ENCODE results near the gene RGS3.

The RGS3 gene

GRCh38 chr9:113503131-113503541 is 39.6 kb downstream of the RGS3 start:
- 90% methylated on average over 8 of the region's 8 CpGs for WGBS
- Histone ChIP-seq H3K4me3 (ENCODE audit: low read length) (no peak overlapping the region), H3K27ac (ENCODE audit: low read depth, low read length) (no peak overlapping the region), H3K36me3 (ENCODE audit: insufficient read depth, low read length) (no peaks in the 10 kb centered on the region), H3K9me3 (ENCODE audit: insufficient read depth, low read depth, low read length) (no peaks in the 10 kb centered on the region), H3K4me1 (ENCODE audit: insufficient read depth, low read length) (peaks cover 37% of the 10 kb centered on the region), H3K9ac (ENCODE audit: low read depth, low read length) (no peak overlapping the region), H3K27me3 (ENCODE audit: insufficient read depth, low read length) (no peaks in the 10 kb centered on the region)

GRCh38 chr9:113503613-113504211 is 40.2 kb downstream of the RGS3 start:
- H3K4me3 ChIP-seq (ENCODE audit: low read length): no peak overlapping the region
- WGBS: 88% methylated on average over 10 of the region's 10 CpGs
- H3K27me3 ChIP-seq (ENCODE audit: insufficient read depth, low read length): no peaks in the 10 kb centered on the region

DNA sequence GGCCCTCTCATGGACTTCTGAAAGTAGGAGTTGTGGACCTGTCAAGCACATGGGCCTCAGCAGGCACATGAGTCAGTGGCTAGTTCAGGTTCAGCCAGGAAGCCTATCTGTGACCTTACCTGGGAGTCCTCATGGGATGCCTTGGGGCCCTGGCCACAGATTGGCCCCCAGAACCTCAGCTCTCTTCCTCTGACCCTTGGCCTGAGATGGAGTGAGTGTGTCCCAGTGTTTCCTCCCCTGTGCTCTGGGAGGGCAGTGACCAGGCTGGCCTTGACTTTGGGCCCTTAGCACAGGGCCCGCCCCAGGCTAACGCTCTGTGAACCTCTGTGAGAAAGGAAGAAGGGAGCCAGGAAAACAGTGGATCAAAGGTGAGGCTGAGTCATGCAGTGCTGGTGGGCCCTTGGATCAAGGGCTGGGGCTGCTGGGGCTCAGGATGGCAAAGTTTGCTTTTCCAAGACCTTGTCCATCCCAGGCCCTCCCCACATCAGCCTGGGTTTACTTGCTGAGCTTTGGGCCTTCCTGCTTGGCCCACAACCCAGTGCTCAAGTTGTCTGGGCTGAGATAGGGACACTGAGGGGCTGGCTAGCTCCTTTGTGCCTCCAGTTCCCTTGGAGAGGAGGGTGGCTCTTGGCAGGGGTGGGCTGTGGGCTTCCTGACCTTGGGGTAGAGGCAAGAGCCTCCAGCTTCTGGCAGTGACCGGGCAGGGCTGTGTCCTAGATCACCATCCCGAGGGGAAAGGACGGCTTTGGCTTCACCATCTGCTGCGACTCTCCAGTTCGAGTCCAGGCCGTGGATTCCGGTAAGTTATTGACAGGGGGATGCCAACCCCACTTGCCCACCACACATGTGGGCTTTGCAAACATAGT is 41.4 kb downstream of the RGS3 start:
- H3K27ac ChIP-seq (ENCODE audit: low read depth, low read length): no peak overlapping the region
- H3K36me3 ChIP-seq (ENCODE audit: insufficient read depth, low read length): no peaks in the 10 kb centered on the region
- no peaks in the 10 kb centered on the region for H3K27me3 ChIP-seq (ENCODE audit: insufficient read depth, low read length)
- H3K4me1 ChIP-seq (ENCODE audit: insufficient read depth, low read length): peaks cover 37% of the 10 kb centered on the region
- 96% methylated on average over 9 of the region's 9 CpGs for WGBS
- no peak overlapping the region for H3K4me3 ChIP-seq (ENCODE audit: low read length)
- no peak overlapping the region for H3K9ac ChIP-seq (ENCODE audit: low read depth, low read length)
- H3K9me3 ChIP-seq (ENCODE audit: insufficient read depth, low read depth, low read length): no peaks in the 10 kb centered on the region

More at GRCh38 chr9:113503613-113504211, 40.2 kb downstream of the RGS3 start:
- H3K27ac ChIP-seq (ENCODE audit: low read depth, low read length): no peak overlapping the region
- no peaks in the 10 kb centered on the region for H3K36me3 ChIP-seq (ENCODE audit: insufficient read depth, low read length)
- H3K4me1 ChIP-seq (ENCODE audit: insufficient read depth, low read length): peaks cover 37% of the 10 kb centered on the region
- no peaks in the 10 kb centered on the region for H3K9me3 ChIP-seq (ENCODE audit: insufficient read depth, low read depth, low read length)
- no peak overlapping the region for H3K9ac ChIP-seq (ENCODE audit: low read depth, low read length)

DNA sequence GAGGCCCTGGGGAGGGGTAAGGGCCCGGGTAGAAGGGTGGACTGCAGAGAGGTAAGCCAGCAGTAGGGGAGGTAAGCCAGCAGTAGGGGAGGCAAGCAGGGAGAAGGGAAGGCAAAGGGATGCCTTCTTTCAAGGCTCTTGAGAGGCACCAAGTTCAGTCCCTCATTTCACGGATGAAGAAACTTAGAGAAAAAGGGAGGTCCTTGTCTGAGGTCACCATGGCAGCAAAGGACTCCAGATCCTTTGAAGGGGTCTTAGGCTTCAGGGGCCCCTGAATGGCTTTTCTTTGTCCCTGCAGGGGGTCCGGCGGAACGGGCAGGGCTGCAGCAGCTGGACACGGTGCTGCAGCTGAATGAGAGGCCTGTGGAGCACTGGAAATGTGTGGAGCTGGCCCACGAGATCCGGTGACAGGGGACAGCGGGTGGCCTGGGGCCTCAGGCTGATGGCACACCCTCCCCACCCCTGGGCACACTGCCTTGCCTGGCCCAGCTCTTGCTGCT is 42.6 kb downstream of the RGS3 start:
- H3K4me3 ChIP-seq (ENCODE audit: low read length): no peak overlapping the region
- no peaks in the 10 kb centered on the region for H3K9me3 ChIP-seq (ENCODE audit: insufficient read depth, low read depth, low read length)
- H3K4me1 ChIP-seq (ENCODE audit: insufficient read depth, low read length): peaks cover 34% of the 10 kb centered on the region
- H3K36me3 ChIP-seq (ENCODE audit: insufficient read depth, low read length): no peaks in the 10 kb centered on the region
- 35% methylated on average over 9 of the region's 9 CpGs for WGBS
- H3K27ac ChIP-seq (ENCODE audit: low read depth, low read length): peak overlapping the region; percentile 11; the same call in 1 of the 2 replicates
- H3K9ac ChIP-seq (ENCODE audit: low read depth, low read length): no peak overlapping the region
- no peaks in the 10 kb centered on the region for H3K27me3 ChIP-seq (ENCODE audit: insufficient read depth, low read length)

DNA sequence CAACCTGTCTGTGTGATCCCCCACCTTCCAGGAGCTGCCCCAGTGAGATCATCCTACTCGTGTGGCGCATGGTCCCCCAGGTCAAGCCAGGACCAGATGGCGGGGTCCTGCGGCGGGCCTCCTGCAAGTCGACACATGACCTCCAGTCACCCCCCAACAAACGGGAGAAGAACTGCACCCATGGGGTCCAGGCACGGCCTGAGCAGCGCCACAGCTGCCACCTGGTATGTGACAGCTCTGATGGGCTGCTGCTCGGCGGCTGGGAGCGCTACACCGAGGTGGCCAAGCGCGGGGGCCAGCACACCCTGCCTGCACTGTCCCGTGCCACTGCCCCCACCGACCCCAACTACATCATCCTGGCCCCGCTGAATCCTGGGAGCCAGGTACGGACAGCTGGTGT is 43.7 kb downstream of the RGS3 start:
- Histone ChIP-seq H3K36me3 (ENCODE audit: insufficient read depth, low read length) (no peaks in the 10 kb centered on the region), H3K27me3 (ENCODE audit: insufficient read depth, low read length) (no peaks in the 10 kb centered on the region), H3K4me1 (ENCODE audit: insufficient read depth, low read length) (peaks cover 23% of the 10 kb centered on the region), H3K27ac (ENCODE audit: low read depth, low read length) (no peak overlapping the region), H3K4me3 (ENCODE audit: low read length) (no peak overlapping the region), H3K9me3 (ENCODE audit: insufficient read depth, low read depth, low read length) (no peaks in the 10 kb centered on the region), H3K9ac (ENCODE audit: low read depth, low read length) (no peak overlapping the region)
- WGBS: 94% methylated on average over 19 of the region's 19 CpGs

DNA sequence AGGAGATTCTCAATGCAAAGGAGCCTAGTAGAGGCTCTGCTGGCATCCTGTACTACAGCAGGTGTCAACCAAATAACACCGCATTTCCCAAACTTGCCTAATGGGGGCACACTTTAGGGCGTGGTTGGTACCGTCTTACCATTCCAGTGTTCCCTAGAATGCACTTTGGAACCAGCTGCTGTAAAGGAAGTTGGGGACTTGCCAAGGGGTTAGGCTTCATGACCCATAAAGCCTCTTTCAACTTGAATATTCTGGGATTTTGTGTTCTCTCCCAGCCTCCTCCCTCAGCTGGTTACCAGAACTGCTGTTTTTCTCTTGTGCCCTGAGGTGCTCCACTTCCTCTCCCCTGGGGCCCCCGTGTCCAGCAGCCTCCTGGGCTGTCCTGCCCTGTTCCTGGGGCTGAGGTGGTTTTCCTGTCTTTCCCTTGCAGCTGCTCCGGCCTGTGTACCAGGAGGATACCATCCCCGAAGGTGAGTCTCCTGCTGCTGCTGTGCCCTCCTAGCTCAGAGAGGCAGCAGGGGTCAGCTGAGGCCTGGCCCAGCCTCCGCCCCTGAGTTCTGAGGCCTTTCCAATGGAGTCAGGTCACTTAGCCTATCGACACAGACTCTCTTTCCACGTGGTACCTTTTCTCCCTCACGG is 44.7 kb downstream of the RGS3 start:
- H3K9me3 ChIP-seq (ENCODE audit: insufficient read depth, low read depth, low read length): no peaks in the 10 kb centered on the region
- H3K27me3 ChIP-seq (ENCODE audit: insufficient read depth, low read length): no peaks in the 10 kb centered on the region
- H3K9ac ChIP-seq (ENCODE audit: low read depth, low read length): no peak overlapping the region
- H3K4me1 ChIP-seq (ENCODE audit: insufficient read depth, low read length): peaks cover 18% of the 10 kb centered on the region
- no peak overlapping the region for H3K27ac ChIP-seq (ENCODE audit: low read depth, low read length)
- H3K36me3 ChIP-seq (ENCODE audit: insufficient read depth, low read length): no peaks in the 10 kb centered on the region
- 93% methylated on average over 10 of the region's 10 CpGs for WGBS
- H3K4me3 ChIP-seq (ENCODE audit: low read length): no peak overlapping the region

- no peak overlapping the region for H3K9ac ChIP-seq (ENCODE audit: low read depth, low read length)
- no peak overlapping the region for H3K27ac ChIP-seq (ENCODE audit: low read depth, low read length)
- H3K9me3 ChIP-seq (ENCODE audit: insufficient read depth, low read depth, low read length): no peaks in the 10 kb centered on the region
- H3K36me3 ChIP-seq (ENCODE audit: insufficient read depth, low read length): no peaks in the 10 kb centered on the region
- H3K4me3 ChIP-seq (ENCODE audit: low read length): no peak overlapping the region
- no peaks in the 10 kb centered on the region for H3K27me3 ChIP-seq (ENCODE audit: insufficient read depth, low read length)
- H3K4me1 ChIP-seq (ENCODE audit: insufficient read depth, low read length): peaks cover 18% of the 10 kb centered on the region
- 95% methylated on average over 7 of the region's 7 CpGs for WGBS
Observed at GRCh38 chr9:113509463-113509862, 45.9 kb downstream of the RGS3 start.

GRCh38 chr9:113511047-113511521 is 47.6 kb downstream of the RGS3 start:
- Histone ChIP-seq H3K36me3 (ENCODE audit: insufficient read depth, low read length) (no peaks in the 10 kb centered on the region), H3K4me3 (ENCODE audit: low read length) (no peak overlapping the region), H3K4me1 (ENCODE audit: insufficient read depth, low read length) (peaks cover 8% of the 10 kb centered on the region), H3K9me3 (ENCODE audit: insufficient read depth, low read depth, low read length) (no peaks in the 10 kb centered on the region), H3K9ac (ENCODE audit: low read depth, low read length) (no peak overlapping the region), H3K27me3 (ENCODE audit: insufficient read depth, low read length) (no peaks in the 10 kb centered on the region), H3K27ac (ENCODE audit: low read depth, low read length) (no peak overlapping the region)
- 92% methylated on average over 6 of the region's 6 CpGs for WGBS

DNA sequence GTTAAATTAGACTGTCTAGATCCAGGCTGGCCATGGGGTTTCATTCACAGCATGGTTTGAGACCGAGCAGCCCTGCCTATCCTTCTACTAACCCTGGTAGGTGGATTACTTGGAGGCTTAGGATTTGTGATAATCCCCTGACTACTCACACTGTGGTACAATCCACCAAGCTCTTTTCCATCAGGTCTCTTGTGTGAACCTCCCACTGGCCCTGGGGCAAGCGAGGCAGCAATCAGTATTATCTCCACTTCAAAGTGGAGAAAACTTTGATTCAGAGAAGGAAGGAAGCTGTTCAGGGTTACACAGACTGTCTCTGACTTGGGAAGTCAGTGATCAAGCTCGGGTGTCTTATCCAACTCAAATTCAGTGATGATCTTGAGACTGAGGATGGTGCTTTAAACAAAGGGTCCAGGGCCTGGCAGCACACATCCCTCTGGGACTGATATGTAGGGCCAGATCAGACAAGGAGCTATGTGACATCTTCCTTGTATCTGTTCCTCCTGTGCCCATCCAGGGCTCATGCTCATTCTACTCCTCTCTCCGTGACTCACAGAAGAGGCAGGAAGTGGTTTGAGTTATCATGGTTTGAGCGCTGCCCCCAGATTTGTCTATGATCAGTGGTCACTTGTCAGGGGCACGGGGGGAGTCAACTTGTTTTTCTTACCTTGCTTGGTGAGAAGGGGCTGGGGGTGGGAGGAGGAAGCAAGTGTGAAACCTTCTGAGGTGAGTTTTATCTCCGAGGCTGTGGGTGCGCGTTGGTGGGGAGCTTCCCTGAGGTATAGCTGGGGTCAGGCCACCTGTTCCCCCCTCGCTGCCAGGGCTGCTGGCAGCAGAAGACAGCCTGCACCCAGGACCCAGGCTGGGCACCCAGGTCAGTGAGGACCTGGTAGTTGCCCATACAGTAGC is 48.6 kb downstream of the RGS3 start:
- 90% methylated on average over 10 of the region's 10 CpGs for WGBS
- Histone ChIP-seq H3K9ac (ENCODE audit: low read depth, low read length) (no peak overlapping the region), H3K27me3 (ENCODE audit: insufficient read depth, low read length) (no peaks in the 10 kb centered on the region), H3K27ac (ENCODE audit: low read depth, low read length) (no peak overlapping the region), H3K9me3 (ENCODE audit: insufficient read depth, low read depth, low read length) (no peaks in the 10 kb centered on the region), H3K4me1 (ENCODE audit: insufficient read depth, low read length) (no peaks in the 10 kb centered on the region; the same call in 1 of the 2 replicates), H3K36me3 (ENCODE audit: insufficient read depth, low read length) (no peaks in the 10 kb centered on the region), H3K4me3 (ENCODE audit: low read length) (no peak overlapping the region)

GRCh38 chr9:113513111-113513510 is 49.6 kb downstream of the RGS3 start:
- Histone ChIP-seq H3K36me3 (ENCODE audit: insufficient read depth, low read length) (no peaks in the 10 kb centered on the region), H3K9ac (ENCODE audit: low read depth, low read length) (no peak overlapping the region), H3K27me3 (ENCODE audit: insufficient read depth, low read length) (no peaks in the 10 kb centered on the region), H3K4me1 (ENCODE audit: insufficient read depth, low read length) (no peaks in the 10 kb centered on the region; the same call in 1 of the 2 replicates), H3K9me3 (ENCODE audit: insufficient read depth, low read depth, low read length) (no peaks in the 10 kb centered on the region), H3K27ac (ENCODE audit: low read depth, low read length) (no peak overlapping the region), H3K4me3 (ENCODE audit: low read length) (no peak overlapping the region)
- WGBS: 92% methylated on average over 2 of the region's 8 CpGs

All from HUES64 (cell line).